OCI-M2 (cell line): ENCODE measurements around the gene TSHZ3.

Experiments used
- DNase-seq: peaks from one replicate; lab custom pipeline; 2025; ENCODE audit not compliant: unreplicated experiment; lab: John Stamatoyannopoulos, UW

TSHZ3 gene

DNA sequence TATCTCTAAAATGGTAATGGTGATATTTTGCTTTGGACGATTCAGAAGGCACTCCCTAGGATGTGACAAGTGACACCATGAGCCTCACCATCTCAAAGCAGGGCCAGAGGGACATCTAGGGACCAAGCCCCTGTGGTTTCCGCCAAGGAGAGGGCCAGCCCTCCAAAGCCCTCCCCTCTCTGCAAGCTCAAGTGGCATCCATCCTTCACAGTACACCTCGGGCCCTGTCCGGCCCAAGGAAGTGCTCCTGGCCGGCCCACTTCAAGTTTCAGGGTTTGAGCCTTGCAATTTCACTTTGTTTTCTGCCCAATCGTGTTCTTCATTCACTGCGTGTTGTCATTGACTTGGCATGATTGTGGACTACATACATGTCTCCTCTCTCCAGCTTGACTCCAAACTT is 82.5 kb downstream of the TSHZ3 start:
- DNase-seq = no peak

DNA sequence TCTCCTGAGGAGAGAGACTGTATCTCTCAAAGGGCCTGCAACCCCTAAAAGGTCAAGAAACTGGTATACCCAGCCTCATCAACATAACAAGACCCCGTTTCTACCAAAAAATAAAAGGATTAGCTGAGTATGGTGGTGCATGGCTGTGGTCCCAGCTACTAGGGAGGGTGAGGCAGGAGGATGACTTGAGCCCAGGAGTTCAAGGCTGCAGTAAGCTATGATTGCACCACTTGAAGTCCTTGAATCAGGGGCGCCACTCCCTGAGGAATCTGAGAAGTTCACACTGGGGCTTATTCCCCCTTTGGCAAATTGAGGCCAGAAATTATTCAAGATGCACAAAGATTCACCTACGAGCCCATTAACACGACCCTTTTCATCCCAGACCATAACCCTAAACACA is 83.0 kb downstream of the TSHZ3 start:
- DNase-seq = no peak

DNA sequence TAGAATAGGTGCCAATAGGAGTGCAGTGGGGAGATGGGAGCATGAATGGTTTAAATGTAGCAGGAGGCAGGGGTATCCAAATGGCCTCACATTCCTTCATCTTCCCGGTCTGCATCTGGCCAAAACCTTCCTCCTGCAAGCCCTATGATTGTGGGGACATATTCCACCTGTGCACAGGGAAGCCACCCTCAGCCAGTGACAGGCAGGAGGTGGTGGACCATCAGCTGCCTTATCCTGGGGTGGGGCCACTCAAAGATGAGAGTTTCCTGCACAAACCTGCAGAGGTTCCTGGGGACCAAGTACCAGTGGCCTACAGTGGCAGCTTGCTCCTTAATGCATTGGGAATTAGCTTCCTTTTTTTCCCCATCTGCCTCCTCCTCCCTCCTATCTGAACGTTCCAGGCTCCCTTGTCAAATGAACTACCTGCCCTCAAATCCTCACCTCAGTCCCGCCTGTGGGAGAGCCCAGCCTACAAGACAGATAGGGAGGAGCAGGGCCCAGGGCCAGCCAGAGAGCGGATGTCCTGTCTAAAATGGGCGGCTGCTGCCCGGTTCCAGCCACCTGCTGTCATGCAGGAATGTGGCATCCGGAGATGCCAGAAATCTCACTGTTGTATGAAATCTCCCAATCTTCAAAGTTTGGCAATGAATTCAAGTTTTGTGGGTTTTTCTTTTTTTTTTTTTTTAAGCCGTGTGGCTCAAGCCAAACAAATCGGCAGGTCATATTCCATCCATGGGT is 85.0 kb downstream of the TSHZ3 start:
- DNase-seq = no peak

DNA sequence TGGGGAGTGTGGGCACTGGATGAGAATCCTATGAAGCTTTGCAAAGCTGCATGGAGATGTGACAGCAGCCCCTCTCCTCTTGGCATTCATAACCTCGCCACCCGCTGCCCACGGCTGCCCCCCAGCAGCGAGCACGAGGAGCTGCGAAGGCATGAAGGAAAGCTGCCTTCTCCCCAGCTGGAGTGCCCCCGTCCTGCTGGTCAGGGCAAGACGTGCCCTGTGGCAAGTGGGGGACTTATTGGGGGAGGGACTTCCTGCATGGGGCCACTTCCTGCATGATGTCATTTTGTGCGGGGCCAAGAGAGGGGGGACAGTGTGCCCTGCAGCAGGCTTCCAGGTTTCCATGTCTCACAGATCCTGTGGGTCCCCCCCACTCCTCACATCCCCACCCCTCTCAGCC is 85.9 kb downstream of the TSHZ3 start:
- no peak for DNase-seq

DNA sequence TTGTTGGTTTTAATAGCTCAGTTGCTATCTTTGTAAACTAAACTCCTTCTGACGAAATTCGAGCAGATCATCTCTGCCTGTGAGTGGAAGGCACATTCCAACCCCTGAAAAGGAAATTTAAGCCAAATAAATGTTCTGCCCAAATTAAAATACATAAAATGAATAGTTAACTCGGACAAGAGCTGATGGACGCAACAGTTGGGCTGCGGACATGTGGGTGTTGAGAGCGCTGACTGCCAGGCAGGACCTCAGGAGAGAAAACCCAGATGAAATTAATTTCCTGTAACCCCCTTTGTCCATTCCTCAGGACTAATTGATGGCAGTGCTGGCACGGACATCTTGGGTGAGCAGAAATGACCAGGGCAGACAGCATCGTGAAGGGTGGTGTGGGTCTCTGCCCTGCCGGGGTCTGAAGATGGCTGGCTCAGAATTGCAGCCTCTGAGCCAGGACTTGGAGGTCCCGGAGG is 86.5 kb downstream of the TSHZ3 start:
- DNase-seq = no peak

DNA sequence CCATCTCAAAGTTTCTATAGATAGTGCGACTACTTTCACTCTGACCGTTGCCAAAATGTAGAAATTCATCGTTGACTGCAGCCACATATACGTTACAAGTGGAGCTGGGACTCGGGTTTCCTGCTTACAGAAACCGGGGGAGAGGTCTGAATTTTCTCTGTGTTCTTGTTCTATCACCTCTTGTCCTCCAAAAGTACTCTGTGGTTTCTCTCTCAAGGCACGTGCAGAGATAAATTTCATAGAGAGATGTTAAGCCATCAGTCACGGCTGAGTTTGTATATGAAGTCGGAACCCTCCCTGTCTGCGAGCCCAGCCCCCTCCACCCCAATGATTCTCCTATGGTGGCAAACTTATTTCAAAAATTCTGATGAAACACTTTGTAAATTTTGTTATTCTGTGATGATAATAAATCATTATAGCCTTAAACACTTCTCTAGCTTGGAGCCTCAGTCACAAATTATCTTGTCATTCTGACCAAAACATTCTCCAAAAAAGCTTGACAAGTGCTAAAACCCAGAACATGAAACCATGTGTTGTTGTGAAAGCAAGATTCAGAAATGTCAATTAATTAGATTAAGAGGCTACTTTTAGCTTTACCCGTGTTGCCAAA is 87.5 kb downstream of the TSHZ3 start:
- no peak for DNase-seq

DNA sequence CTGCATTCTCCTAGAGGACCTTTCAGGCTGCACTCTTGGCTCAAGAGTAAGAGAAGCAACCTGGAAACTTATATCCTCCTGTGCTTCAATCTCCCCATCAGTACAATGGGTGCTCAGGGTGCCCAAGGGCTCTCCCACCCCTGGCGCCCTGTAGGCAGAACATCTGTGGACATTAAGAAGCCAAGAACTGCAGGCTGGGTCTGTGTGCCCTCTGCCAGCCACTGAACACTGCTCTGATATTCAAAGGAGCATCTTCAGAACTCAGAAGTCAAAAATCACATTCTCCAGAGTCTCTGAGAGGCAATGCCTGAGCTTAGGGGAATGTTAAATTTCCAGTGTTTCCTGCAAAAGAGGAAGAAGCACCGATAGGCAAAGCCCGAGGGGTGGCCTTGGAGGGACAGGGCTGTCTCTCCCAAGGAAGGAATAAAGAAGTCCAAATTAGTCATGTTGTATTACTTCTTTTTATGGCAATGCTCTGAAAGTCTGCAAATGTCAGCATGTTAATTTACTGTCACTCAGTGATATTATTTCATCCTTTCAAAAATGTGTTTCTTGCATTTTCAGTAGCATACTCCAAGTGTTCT is 88.1 kb downstream of the TSHZ3 start:
- no peak for DNase-seq

DNA sequence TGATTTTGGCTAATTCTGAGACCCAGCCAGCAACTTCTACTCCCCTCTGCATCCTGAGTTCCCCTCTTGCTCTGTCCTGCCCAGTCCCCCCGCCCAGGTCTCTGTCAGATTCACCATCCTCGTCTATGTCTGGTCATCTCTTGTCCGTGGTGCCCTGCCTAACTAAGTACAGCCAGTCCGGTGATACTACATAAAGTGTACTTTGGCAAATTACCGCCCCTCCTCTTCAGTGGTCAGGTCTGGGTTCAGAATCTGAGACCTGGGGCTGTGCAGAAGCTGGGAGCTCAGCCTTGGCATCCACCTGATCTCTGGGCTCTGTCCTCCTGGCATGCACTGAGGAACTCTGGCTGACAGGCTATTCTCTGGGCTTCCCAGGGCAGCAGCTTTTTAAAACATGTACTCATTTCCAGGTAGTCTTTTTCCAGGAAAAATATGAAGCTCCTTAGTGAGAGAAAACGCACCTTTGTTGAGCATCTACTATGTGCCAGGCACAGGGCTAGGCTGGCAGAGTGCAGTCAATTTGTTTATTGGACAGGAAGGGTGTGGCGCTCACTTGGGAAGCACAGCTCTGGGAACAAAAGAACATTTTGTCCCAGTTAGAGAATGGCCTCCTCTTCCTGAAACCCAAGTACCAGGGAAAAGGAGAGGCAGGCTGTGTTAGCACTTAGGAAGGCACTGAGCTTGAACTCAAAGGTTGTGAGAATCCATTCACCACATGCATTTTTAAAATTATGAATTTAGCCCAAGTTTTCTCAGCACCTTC is 88.9 kb downstream of the TSHZ3 start:
- no peak for DNase-seq

DNA sequence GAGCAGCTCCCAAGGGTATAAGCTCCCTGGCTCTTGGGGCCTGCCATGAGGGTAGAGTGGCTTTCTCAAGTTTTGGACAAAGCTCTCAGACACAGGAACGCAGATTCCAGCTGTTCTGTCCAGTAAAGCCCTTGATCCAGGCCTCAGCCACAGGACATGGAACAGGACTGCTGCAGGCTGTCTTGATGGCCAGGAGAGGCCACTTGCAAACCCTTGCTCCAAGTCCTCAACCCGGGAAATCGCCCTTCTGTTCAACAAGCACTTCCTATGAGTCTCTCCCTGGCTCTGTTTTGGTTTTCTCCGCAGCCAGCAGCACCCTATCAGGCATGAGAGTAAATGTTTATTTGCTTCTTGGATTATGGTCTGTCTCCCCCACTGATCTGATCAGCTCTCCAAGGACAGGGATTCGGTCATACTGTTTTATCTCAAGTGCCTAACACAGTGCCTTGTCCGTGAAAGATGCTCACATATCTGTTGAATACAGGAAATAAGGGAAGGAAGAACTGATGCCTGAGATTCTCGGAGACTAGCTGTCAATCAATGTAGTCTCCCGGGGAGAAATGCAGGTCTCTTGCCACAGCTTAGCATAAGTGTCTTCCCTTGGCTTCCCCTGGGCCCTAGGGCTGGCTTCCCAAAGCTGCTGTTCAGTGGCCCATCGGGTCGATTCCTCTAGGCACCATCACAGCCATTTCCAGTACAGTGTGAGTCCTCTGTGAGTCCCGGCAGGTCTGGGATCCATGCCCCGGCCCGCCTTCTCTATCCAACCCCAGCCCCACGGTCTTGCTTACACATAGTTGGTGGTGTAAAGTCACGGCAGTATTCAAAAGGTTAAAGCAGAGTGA is 90.8 kb downstream of the TSHZ3 start:
- no peak for DNase-seq

DNA sequence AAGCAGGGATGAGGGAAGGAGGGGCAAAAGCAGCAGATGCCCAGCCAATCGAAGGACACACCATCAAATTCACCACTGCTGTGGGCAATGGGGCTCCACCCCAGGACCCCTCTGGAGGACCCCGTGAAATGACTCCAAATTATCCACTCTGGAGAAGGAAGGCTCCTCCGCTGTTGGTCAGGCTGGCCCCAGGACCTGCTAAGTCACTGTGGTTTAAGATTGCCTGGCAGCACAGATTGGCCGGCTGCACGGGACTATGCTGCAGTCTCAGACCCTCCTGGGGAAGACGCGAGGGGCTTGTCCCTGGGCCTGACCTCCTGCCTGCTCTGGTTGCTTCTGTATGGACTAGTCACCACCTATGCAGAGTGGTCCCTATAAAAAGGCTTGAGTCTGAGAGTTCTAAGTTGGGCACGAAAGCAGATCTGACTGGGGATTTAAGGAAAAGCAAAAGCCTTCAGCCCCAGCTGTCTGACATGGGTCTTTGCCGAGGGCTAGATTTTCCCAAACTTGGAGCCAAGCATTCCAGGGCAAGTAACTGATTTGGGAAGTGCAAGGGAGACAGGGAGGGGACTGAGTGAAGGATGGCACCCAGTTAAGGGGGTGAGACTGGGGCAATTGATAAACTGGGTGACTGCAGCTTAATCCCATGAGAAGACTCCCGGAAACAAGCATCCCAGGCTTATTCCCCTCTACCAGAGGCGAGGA is 91.7 kb downstream of the TSHZ3 start:
- no peak for DNase-seq

DNA sequence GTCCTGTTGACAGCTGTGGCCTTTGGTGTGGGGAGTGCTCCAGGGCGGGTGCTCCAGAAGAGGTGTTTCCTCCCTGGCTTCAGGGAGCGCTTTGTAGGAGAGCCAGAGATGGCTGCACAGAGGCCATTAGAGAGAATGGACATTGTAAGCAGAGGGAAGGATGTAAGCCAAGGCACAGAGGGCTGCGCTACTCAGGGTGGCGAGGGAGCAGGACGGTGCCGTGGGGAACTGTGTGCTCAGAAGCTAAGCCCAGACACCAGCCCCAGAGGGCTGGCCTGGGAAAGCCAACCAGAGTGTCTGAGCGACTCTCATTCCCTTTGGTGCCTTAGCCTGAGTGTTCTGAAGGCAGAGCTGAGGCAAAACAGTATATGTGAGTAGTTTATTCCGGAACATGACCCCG is 92.2 kb downstream of the TSHZ3 start:
- no peak for DNase-seq

DNA sequence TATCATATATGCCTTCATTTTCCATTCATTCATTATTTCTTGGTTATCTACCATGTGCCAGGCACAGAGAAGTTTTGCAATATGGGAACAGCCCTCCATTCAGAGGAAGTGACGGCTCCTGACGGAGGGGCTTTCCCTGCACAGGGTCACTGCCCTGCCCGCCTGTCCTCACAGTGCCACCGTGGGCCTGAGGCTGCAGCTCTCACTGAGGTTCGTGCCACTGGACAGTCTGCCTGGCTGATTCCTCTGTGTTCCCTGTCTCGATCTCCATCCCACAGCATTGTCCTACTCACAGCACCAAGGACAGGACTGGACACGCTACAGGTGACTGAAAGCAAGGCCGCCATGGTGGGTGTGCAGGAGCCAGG is 92.7 kb downstream of the TSHZ3 start:
- no peak for DNase-seq

DNA sequence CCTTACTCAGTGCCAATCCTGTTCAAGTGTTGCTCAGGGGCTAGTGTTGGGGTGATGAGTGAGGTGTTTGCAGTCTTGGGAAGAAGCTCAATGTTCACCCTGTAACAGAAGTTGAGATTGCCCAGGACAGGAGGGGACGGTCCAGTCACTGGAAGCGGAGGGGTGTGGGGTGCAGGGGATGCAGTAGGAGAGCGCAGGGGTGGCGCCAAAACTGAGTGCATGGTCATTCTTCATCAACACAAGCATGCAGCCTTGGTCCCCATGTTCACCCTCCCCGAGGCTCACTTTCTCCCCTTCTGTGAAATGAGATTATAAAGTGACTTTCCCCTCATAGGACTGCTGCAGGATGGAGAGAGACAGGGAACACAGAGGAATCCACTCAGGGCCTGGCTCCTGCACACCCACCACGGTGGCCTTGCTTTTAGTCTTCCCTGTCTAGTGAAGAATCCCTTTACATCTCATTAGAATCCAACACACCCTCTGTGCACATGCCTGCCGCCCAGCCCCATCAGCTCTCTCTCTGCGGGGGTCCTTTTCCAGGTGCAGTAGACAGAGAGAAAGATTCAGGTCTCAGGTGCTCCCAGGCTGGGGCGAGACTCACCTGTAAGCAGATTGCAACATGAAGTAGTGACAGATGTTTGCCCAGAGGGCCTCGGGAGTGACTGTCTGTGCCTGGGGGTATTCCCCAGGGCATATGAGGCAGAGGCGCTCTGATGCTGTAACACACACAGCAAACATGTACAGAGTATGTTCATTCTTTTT is 93.2 kb downstream of the TSHZ3 start:
- DNase-seq = no peak

DNA sequence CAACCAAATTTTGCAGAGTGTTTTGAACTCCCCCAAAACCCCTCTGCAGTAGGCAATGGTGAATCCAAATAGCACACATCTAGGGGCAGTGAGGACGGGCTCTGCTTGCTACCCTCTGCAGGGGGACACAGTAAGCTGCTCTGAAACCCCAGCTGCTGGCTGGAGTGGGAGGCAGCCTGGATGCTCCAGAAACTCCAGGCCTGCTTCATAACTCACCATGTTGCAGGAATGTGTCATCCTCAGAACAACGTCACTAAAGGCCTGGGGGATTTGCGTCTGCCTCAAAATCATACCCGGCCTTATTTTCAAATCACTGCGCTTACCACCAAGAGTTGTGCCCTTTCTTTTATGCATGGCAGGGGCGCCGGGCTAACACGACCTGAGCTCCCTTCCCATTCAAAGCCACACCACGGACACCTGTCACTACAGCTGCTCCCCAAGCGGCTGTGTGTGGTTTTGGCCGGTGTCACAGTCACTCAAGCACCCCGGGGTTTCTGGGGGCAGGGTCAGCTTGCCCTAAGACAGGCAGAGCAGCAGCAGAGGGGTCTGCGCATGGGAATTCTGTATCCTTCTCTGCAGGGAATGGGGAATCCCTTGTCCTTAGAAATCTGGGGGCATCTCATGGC is 93.9 kb downstream of the TSHZ3 start:
- no peak for DNase-seq

DNA sequence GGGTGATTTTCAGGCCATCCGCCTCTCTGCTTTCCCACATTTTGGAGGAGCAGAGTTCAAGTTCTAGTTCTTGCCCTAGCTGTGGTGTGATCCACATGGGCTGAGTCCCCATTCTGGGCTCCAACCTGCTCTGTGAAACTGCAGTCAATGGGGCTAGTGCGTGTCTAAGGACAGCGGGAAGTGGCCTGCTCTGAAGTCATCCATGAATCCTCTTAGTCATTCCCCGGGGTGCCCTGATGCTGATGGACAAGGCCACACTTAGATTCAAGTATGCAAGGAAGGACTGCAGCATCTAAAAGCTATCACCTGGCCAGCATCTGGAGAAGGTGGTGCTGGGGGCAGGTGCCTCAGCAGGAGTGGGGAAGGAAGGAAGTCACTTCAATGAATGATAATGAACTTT is 94.6 kb downstream of the TSHZ3 start:
- no peak for DNase-seq

DNA sequence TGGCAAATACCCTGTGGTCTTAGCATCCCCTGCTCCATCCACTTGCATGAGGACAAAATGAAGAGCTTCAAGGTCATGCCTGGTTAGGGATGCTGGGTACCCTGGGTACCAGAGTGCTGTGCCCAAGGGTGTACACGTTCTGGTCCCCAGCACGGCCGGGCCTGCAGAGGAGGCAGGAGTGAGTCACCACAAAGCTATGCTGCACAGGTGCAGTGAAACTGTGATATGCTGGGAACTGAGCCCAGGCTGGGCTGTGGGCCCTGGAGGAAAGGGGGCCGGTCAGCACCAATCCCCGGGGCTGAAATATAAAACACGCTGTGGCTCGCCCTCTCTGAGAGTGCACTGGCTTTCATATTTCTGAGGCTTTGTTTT is 95.1 kb downstream of the TSHZ3 start:
- no peak for DNase-seq

DNA sequence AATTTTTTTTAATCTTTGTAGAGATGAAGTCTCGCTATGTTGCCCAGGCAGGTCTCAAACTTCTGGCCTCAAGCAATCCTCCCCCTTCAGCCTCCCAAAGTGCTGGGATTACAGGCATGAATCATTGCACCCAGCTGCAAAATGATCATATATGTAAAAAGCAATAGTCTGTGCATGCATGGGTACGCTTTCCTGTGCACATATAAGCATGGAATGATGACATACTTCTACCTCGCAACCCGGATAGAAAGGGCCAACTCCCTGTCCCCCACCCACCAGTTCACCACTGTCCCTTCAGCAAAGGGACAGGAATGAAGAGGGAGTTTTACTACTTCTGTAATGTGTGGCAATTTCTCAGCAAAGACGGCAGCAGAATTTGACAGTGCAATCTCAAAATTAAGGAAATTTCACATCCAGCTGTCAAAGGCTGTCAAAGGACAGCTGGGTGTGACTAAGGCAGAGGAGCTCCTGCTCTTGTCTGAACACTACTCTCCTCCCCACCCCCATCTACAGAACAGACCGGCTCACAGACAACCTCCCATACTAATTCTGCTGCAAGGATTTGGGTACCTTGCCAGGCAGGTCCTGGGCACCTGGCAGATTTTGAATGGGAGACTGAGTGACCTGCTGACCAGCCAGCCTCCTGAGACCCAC is 95.6 kb downstream of the TSHZ3 start:
- no peak for DNase-seq

DNA sequence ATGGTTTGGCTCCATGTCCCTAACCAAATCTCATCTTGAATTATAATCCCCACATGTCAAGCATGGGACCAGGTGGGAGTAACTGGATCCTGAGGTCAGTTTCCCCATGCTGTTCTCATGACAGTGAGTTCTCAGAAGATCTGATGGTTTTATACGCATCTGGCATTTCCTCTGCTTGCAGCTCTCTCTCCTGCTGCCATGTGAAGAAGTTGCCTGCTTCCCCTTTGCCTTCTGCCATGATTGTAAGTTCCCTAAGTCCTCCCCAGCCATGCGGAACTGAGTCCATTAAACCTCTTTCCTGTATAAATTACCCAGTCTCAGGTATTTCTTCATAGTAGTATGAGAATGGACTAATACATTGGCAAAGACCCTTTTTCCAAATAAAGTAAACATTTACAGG is 96.8 kb downstream of the TSHZ3 start:
- no peak for DNase-seq

DNA sequence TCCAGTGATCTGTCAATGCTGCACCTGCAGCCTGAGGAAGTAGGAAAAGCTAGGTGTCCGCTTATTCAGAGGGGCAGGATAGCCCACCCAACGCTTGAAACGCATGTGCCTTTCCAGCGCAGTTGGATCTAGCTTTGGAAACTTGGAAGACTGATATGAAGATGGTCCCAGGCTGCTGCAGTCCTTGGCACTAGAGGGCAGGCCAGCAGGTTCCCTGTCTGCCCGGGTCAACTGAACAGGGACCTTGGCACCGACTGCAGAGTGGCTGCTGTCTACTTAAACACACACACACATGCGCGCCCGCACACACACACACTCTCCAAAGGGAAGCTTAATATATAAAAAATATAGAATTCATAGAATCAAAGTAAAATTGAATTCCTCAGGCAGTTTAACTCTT is 100.0 kb downstream of the TSHZ3 start:
- no peak for DNase-seq
